Measurements from ENCODE around the gene UBE2V1.

- no peak for TF ChIP-seq CTCF (IDR thresholded peaks at IDR 0.05)
- no peak for TF ChIP-seq POLR2A (IDR thresholded peaks at IDR 0.05)
- TF ChIP-seq POLR2AphosphoS5 (IDR thresholded peaks at IDR 0.05) = no peak
- no peak for TF ChIP-seq EP300 (IDR thresholded peaks at IDR 0.05)
Measured at GRCh38 chr20:50052550-50053361, 60.2 kb downstream of the UBE2V1 start.

Measured in suprapubic skin (tissue), 4 donors.